ENCODE results near the gene SNAP25.

SNAP25 gene

DNA sequence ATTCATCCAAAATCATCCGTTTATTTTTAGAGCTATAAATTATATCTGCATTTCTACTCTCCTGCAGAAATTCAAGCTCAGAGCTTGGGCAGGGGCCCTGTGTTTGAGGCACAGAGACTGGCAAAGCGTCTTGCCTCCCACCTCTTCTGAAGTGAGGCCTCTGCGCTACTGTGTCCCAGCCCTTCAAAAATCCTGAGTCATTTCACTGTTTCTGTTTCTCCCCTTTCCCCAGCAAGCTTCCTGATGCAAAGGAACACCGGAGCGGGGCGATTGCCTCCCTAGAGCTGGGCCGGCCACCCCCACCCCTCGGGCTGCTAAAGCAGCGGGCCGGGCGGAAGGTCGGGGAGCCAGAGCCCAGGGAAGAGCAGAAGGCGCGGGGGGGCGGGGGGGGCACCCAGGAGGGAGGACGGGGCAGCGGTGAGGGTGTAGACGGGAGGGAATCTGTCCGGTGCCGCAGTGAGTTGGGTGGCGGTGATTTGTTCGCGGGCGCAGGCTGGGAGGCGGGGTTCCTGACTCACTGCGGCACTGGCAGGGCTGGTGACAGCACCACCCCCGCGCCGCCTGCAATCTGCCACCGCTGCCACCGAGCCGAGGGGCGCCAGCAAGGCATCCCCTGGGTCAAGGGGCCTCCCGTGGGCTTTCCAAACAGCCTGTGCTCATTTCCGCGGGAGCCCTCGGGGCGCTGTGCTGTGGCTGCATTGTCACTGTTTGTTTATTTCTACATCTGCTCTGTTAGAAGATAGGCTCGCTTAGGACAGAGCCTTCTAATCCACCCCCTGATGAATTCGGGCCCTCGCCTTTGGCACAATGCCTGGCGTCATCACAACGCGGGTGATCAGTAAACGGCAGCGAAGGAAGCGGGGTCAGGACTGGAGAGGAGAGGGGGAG lies 46.5 kb upstream of the SNAP25 start:
- H3K27ac ChIP-seq (replicated peaks): no peak overlapping the region
- peak overlapping the region; percentile 30 for H3K4me3 ChIP-seq (replicated peaks; ENCODE audit: insufficient read depth, low read length)

DNA sequence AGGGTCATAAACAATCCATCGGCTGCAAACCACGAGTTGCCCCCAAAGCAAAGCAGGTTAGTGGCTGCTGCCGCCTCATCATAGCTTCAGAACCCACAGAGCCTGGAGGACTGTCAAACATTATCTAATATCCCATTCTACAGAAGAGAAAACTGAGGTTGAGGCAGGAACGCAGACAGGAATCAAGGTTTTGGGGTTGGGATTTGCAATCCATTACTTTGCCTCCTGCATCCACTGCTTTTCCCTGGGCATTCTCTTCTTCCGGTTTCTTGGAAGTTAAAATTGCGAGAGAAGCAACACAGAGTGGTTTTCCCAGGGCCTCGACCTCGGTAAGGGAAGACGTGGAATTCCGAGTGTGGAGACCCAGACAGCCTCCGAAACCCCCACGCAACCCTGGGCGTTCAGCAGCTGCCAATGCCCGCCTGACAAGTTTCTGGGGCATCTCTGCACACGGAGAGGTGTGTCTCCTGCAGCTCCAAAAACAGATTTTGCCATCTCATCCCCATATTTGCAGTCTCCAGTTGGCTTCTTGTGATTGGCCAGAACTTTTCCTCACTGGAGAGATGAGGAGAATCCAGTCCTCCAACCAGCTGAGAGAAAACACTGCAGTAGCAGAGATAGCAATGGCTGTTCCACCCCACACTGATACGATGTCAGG lies 45.5 kb upstream of the SNAP25 start:
- H3K27ac ChIP-seq (replicated peaks): no peak overlapping the region
- no peak overlapping the region for H3K4me3 ChIP-seq (replicated peaks; ENCODE audit: insufficient read depth, low read length)
- TF ChIP-seq, protein P1, sequence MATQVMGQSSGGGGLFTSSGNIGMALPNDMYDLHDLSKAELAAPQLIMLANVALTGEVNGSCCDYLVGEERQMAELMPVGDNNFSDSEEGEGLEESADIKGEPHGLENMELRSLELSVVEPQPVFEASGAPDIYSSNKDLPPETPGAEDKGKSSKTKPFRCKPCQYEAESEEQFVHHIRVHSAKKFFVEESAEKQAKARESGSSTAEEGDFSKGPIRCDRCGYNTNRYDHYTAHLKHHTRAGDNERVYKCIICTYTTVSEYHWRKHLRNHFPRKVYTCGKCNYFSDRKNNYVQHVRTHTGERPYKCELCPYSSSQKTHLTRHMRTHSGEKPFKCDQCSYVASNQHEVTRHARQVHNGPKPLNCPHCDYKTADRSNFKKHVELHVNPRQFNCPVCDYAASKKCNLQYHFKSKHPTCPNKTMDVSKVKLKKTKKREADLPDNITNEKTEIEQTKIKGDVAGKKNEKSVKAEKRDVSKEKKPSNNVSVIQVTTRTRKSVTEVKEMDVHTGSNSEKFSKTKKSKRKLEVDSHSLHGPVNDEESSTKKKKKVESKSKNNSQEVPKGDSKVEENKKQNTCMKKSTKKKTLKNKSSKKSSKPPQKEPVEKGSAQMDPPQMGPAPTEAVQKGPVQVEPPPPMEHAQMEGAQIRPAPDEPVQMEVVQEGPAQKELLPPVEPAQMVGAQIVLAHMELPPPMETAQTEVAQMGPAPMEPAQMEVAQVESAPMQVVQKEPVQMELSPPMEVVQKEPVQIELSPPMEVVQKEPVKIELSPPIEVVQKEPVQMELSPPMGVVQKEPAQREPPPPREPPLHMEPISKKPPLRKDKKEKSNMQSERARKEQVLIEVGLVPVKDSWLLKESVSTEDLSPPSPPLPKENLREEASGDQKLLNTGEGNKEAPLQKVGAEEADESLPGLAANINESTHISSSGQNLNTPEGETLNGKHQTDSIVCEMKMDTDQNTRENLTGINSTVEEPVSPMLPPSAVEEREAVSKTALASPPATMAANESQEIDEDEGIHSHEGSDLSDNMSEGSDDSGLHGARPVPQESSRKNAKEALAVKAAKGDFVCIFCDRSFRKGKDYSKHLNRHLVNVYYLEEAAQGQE (IDR thresholded peaks at IDR 0.05; ENCODE audit: insufficient replicate concordance, low read depth): no peak
- TF ChIP-seq, protein P2, sequence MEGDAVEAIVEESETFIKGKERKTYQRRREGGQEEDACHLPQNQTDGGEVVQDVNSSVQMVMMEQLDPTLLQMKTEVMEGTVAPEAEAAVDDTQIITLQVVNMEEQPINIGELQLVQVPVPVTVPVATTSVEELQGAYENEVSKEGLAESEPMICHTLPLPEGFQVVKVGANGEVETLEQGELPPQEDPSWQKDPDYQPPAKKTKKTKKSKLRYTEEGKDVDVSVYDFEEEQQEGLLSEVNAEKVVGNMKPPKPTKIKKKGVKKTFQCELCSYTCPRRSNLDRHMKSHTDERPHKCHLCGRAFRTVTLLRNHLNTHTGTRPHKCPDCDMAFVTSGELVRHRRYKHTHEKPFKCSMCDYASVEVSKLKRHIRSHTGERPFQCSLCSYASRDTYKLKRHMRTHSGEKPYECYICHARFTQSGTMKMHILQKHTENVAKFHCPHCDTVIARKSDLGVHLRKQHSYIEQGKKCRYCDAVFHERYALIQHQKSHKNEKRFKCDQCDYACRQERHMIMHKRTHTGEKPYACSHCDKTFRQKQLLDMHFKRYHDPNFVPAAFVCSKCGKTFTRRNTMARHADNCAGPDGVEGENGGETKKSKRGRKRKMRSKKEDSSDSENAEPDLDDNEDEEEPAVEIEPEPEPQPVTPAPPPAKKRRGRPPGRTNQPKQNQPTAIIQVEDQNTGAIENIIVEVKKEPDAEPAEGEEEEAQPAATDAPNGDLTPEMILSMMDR (IDR thresholded peaks at IDR 0.05; ENCODE audit: insufficient read depth, low read length): no peak
- TF ChIP-seq SPI1 (IDR thresholded peaks at IDR 0.05; ENCODE audit: borderline replicate concordance, low read depth) (no peak), GABPA (IDR thresholded peaks at IDR 0.05; ENCODE audit: low read depth) (no peak), POLR2AphosphoS5 (IDR thresholded peaks at IDR 0.05; ENCODE audit: low read depth) (no peak)
- H3K27me3 ChIP-seq (ENCODE audit: insufficient read depth, poor library complexity, severe bottlenecking): peaks cover 12% of the 10 kb centered on the region
- no peak for DNase-seq (ENCODE audit: low read depth in 1 of 2, low spot score in 1 of 2)

More for the DNA sequence above, 46.5 kb upstream of the SNAP25 start:
- TF ChIP-seq, protein P2 (IDR thresholded peaks at IDR 0.05; ENCODE audit: insufficient read depth, low read length): no peak
- TF ChIP-seq, protein P1 (IDR thresholded peaks at IDR 0.05; ENCODE audit: insufficient replicate concordance, low read depth): peak; percentile 2
- H3K27me3 ChIP-seq (ENCODE audit: insufficient read depth, poor library complexity, severe bottlenecking): peaks cover 12% of the 10 kb centered on the region
- DNase-seq (ENCODE audit: low read depth in 1 of 2, low spot score in 1 of 2): no peak

DNA sequence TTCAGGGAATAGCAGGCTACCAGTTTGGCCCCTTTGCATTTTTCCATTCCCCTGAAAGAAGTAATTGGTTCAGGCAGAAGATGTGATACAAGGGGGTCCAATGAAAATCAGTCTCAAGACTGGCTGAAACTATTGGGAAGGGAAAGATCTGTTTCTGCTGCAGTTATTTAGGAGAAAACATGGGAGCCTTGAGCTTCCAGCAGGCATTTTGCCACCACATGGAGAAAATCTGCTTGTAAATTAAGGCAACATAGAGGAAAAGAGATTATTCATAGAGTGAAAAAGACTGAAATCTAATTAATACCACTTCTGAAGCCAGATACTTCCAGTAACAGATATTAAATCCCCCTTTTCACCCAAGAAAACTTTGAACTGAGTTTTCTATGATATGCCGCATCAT lies 44.2 kb upstream of the SNAP25 start:
- Histone ChIP-seq H3K4me3 (replicated peaks; ENCODE audit: insufficient read depth, low read length) (no peak overlapping the region), H3K27me3 (ENCODE audit: insufficient read depth, poor library complexity, severe bottlenecking) (peaks cover 12% of the 10 kb centered on the region), H3K27ac (replicated peaks) (no peak overlapping the region)
- DNase-seq (ENCODE audit: low read depth in 1 of 2, low spot score in 1 of 2): no peak
- TF ChIP-seq SPI1 (IDR thresholded peaks at IDR 0.05; ENCODE audit: borderline replicate concordance, low read depth) (no peak), POLR2AphosphoS5 (IDR thresholded peaks at IDR 0.05; ENCODE audit: low read depth) (no peak), GABPA (IDR thresholded peaks at IDR 0.05; ENCODE audit: low read depth) (no peak)
- TF ChIP-seq, protein P1 (IDR thresholded peaks at IDR 0.05; ENCODE audit: insufficient replicate concordance, low read depth): no peak
- TF ChIP-seq, protein P2 (IDR thresholded peaks at IDR 0.05; ENCODE audit: insufficient read depth, low read length): no peak

Data from HL-60 (cell line).